Kidney capillary endothelial cell (primary cell): ENCODE results near the gene VCPKMT.
"Not testable (repeated sequence)": the region's sequence is repeated elsewhere in the genome, so short reads cannot be mapped to it uniquely, and the experiment has no call there.

ENCODE experiments used
- DNase-seq: peaks from one replicate; pipeline ENCODE4 v3.0.0-alpha.2; 2018; ENCODE audit warnings: low spot score

The VCPKMT gene

DNA sequence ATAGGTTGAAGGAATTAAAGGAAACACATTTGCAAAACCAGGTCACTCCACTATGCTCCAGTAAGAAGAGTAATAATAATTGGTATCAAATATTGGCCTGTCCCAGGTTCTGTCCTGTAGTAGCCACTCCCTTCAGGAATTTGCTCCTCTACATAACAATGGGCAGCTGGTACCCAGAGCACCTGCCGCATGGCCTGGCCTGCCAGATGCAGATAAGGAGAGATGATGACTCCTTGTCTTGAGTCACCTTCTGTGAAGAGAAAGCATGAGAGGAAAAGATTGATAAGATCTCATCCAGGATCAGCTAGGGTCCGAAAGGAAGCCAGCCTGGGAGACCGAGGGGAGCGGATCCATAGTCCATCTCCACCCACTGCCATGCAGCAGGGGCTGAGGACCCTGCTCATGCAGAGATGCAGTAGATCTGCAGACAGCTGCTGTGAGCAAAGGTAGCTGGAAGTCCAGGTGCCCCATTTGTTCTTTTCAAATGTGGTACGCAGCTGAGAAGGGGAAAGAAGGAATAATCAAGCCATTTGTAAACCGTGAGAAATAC is 24.3 kb downstream of the VCPKMT start:
- DNase-seq, result no peak

DNA sequence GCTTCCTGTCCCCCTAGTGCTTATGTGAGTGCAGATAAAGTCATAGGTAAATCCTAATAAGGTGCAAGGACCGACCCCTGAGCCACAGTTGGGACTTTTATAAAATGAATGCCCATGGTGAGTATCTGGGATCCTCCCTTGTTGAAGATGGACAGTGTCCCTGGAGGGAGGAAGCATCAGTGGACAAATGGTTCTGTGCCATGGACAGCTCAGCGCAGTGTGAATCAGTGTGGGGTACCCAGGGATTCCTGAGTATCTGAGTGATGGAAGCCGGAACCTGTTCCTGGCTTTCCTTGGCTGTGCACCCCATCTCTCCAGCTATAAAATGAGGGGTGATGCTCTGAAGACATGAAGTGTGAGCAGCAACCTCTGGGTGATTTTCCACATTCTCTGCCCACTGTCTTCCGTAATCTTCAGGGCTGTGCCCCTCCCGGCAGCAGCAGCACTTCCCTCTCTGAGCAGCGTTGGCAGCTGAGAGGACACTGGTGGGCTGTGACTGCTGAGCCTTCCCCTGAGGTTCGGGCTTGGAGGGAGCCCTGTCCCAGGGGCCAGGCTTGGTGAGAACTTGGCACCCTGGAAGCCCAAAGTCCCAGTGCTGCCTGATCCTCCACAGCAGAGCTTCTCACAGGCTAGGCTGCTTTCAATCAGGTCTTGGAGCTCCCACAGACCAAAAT is 25.0 kb downstream of the VCPKMT start:
- DNase-seq, result no peak

DNA sequence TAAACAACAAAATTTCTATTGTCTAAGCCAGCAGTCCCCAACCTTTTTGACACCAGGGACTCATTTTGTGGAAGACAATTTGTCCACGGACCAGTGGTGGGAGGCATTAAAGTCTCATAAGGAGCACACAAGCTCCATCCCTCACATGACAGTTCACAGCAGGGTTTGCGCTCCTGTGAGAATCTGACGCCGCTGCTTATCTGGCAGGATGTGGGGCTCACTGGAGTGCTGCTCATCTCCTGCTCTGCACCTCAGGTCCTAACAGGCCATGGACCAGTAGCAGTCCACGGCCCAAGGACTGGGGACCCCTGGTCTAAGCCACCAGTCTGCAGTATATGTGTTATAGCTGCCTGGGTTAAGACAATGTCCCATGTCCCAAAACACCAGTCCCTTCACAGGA is 27.2 kb downstream of the VCPKMT start:
- no peak for DNase-seq

DNA sequence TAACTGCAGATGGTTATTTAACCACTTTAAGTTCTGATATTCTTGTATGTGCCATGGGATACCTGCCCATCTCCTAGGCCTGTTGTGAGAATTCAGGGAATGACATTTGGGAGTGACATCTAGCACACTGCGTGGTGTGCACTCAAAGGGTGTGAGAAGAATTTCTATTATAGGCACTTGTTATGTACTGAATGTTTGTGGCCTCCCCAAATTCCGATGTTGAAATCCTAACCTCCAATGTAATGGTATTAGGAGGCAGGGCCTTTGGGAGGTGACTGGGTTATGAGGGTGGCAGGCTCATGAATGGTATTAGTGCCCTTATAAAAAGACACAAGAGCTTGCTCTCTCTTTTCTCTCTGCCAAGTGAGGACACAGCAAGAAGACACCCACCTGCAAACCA is 27.6 kb downstream of the VCPKMT start:
- no peak for DNase-seq

DNA sequence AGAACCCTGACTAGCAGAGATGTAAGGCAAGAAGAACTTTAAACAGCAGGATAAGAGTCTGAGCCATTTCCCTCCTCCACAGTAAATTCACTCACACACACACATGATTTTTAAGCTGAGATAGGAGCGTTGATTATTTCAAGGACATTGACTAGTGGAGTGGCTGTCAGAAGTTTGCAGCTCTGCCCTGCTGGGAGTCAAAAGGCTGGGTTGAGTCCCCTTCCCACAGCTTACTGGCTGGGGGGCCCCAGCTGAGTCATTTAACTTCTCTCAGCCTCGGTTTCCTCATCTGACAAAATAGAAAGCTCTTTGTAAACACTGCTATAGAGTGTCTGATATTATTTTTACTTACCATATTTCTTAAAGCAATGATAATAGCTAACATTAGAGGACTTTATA is 28.3 kb downstream of the VCPKMT start:
- DNase-seq, result no peak

DNA sequence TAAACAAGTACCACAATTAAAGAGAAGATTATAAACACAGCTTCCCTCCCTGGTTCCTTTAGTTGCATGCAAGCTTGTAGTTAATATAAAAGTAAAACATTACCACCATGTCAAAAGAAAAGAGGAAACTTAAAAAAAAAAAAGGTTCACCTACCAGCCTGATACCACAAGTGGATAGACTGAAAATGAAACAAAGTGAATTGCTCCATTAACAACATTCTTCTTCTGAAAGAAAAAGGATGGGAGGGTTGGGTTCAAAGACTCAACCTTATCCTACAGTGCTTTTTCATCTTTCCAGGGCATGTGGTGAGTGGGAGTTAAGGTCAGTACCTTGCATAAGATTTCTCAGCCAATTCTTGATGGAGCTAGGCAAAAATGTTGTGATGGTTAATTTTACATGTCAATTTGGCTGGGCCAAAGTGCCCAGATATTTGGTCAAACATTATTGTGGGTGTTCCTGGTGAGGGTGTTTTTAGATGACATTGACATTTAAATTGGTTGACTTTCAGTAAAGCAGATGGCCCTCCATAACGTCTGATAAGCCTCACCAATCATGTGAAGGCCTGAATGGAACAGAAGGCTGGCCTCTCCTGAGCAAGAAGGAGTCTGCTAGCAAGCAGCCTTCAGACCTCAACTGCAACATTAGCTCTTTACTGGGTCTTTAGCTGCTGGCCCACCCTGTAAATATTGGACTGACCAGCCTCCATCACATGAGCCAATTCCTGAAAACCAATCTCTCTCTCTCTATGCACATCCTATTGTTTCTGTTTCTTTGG is 28.8 kb downstream of the VCPKMT start:
- DNase-seq, result no peak

DNA sequence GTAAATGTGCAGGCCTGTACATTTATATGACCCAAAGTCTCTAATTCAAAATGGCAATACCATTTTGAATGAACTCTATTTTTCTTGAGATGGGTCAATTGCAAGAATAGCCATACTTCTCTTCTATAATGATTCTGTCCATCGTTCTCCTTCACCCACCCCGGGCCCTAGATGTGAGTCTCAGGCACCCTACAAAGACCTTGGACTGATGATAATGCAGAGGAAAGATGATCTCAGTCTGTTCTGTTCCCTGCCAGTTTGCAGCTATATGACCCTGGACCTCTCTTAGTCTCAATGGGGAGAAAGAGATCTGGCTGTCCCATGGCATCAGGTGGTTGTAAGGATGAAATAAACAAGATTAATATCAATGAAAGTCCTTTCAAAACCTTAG is 30.1 kb downstream of the VCPKMT start:
- no peak for DNase-seq

DNA sequence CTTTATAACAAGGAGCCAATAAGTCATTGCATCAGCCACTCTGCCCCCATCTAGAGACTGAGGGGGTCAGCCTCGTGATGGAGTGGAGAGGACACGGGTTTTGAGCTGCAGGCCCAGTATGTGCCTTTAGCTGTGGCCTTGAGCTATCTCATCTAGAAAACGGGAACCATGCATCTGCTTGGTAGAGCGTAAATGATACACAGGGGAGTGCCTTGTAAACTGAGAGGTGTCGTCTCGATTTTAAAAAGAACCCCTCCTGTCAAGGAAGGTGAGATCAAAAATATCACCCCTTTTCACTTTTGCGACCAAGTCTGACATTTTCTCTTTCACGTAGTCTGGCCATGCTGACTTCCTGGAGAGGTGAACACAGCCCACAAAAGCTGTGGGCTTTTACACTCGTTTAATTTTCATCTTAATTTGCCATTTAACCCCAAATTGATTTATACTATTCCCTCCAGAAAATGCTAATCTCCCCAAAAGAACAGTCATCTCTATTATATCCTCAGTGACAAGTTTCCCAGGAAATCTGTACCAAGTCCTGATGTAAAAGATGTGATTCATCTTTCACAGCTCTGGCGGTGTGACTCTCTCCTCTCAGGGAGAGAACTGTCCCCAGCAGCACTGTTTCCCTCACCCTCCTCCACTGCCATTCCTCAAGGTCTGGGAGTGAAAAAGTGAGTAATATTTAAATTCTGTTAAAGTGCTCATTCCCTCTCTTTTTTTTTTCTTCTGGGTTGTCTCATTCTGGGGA is 30.6 kb downstream of the VCPKMT start:
- peak; percentile 28 for DNase-seq

DNA sequence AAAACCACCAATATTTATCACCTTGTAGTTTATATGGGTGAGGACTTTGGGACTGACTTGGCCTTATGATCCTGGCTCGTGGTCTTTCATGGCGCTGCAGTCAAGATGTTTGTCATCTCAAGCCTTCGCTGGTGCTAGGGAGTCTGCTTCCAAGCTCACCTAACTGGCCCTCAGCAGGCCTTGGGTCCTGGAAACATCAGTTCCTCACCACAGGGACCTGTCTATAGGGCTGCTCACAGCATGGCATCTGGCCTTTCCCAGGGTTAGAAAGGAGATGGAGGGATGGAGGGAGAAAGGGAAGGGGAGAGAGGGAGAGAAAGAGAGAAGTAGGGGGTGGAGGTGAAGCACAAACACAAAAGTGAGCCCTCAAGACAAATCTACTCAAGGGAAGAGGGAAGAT is 31.7 kb downstream of the VCPKMT start:
- DNase-seq, result no peak

DNA sequence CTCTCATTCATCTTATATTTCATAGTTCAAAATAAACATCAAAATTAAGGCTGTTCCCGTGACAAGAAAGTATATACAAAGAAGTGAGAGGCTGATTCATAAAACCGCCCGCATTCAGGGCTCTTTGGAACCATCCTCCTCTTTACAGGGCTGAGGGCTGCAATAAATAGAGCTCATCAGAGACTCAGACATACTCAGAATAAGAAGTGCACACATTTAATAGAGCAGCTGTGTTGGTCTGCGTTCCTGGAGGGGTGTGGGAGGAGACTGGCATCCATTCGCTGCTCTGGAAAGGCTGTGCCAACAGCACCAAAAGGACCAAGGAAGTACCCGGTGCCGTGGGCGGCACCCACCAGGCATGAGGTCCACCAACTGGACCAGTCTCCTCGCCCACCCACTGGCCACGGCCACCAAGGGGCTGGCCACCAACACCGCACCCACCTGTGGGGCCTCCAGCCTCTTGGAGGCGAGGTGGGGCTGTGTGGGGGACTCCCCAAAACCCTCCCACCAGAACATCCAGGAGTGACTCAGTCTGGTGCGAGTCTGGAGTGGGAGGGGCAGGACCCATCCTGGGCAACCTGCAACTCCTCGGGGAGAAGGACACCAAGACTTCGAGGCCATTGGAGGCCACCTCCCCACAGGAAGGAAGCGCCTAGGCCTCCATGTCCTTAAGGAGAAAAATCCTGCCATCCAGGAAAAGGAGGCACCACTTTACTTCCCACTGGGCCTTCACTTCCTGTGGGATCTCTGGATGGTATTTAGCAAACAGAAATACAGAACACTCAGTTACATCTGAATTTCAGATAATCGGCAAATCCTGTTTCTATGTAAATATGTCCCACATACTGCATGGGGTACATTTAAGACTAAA is 32.7 kb downstream of the VCPKMT start:
- no peak for DNase-seq

DNA sequence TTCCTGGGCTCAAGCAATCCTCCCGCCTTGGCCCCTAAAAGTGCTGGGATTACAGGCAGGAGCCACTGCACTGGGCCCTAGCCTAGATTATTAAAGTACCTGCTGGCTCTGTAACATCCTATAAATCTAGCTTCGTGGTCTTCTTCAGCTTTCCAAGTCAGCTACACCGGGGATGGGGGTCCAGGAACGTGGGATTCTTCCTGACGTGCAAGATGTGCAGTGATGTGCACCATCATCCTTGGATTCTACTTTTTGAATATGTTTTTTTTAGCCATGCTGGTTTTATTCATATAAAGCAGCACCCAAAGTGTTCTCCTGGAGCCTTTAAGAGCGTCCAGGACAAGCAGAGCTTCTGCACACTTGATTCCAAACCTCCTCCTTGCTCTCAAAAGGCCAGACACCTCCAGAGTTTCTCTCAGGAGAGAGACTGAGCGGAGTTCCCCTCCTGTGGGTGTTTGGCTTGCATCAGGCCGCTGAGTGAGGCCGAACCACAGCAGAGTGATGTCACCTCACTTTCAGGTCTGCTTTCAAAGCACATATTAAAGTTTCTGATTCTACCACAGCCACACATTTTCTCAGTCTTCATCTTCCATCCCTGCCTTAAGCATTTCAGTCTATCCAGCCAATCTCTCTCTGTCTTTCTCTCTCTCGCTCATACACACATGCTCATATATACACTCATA is 33.4 kb downstream of the VCPKMT start:
- DNase-seq, result no peak

DNA sequence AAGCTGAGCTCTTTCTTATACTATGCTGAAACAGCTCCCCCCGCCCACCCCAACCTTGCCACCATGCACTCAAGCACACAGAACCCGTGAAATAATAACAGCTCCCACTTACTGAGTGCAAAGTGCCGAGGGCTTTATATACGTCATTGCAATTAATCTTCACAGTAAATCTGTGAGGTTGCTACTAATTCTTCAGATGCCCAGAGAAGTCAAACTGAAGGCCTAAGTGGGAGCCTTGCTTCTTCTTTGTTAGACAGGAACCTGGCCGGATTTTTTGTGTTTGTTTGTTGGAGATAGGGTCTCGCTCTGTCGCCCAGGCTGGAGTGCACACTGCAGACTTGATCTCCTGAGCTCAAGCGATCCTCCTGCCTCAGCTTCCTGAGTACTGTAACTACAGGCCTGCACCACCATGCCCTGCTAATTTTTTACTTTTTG is 34.0 kb downstream of the VCPKMT start:
- DNase-seq, result no peak

DNA sequence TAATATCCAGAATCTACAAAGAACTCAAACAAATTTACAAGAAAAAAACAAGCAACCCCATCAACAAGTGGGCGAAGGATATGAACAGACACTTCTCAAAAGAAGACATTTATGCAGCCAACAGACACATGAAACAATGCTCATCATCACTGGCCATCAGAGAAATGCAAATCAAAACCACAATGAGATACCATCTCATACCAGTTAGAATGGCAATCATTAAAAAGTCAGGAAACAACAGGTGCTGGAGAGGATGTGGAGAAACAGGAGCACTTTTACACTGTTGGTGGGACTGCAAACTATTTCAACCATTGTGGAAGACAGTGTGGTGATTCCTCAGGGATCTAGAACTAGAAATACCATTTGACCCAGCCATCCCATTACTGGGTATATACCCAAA is 37.3 kb downstream of the VCPKMT start:
- not testable (repeated sequence) for DNase-seq

DNA sequence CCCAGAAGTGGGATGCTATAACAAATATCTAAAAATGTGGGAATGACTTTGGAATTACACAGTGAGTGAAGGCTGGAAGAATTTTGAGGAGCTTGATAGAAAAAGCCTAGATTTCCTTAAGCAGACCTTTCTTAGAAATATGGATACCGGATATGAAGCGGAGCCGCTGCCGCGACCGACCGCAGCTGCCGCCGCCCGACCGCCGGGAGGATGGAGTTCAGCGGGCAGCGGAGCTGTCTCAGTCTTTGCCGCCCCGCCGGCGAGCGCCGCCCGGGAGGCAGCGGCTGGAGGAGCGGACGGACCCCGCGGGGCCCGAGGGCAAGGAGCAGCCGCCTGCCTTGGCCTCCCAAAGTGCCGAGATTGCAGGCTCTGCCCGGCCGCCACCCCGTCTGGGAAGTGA is 42.7 kb downstream of the VCPKMT start:
- not testable (repeated sequence) for DNase-seq

DNA sequence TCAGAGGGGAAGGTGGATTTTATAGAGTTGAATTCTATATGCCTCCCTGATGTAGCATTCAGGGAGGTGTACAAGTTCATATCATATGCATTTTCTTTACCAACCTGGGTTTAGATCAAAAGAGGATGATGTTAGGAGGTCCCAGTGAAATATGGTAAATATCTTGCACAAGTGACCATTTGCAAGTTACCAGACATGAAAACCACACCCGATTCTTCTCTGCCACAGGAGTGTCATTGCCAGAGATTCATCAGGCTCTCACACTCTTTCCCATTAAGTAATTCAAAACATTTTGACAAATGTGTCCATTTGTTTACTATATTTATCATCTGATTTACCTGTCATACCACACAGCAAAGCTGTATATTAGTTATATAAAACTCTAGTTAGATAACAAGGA is 44.0 kb downstream of the VCPKMT start:
- no peak for DNase-seq

DNA sequence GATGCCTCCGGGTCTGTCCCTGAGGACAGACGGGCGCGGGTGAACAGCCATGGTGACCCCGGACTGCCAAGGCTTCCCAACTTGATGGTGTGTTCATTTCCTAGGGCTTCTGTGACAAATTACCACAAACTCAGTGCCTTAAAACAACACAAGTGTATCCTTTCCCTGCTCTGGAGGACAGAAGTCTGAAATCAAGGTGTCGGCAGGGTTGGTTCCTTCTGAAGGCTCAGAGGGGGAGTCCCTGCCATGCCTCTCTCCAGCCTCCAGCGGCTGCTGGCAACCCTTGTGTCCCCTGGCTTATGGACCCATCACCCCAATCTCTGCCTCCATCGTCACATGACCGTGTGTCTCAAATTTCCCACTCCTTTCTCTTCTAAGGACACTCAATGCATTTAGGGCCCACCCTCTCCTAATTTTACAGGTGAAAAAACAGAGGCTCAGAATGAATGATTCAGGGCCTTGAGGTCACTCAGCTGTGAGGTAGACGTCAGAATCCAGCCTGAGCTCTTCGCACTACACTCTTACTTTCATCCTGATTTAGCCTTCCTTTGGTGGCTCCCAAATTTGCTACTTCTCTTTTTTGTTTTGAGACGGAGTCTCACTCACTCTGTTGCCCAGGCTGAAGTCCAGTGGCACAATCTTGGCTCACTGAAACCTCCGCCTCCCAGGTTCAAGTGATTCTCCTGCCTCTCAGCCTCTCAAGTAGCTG is 45.4 kb downstream of the VCPKMT start:
- no peak for DNase-seq

DNA sequence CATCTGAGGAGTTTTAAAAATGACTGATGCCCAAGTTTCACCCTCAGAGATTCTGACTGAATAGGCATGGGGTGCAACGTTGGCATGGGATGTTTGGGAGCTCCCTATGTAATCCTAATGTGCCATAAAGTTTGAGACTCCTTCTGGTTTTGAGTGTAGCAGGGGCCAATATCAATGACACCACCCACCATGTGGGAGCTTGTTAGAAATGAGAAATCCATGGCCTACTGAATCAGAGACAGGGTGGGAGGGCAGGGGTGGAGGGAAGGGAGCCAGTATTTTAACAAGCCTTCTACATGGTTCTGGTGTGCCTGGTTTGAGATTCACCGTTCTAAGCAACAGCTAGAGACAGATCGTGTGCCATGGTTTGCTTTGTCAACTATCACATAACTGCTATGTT is 46.1 kb downstream of the VCPKMT start:
- DNase-seq, result no peak

DNA sequence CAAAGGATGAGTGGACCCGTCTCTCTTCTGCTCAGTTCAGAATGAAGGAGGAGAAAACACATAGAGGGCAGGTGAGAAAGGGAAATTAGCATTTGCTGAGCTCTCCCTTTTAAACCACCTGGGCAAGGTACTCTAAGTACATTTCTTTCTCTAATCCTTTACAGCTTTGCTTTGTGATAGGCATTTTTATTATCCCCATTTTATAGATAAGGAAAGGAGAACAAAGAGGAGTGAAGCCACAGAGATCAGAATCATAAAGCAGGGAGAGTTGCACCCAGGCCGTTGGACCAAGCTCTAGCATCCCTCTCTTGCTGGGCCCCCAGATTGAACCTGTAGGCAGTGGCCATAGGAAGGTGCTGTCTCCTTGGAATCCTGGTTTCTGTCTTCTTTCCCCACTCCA is 47.0 kb downstream of the VCPKMT start:
- no peak for DNase-seq

DNA sequence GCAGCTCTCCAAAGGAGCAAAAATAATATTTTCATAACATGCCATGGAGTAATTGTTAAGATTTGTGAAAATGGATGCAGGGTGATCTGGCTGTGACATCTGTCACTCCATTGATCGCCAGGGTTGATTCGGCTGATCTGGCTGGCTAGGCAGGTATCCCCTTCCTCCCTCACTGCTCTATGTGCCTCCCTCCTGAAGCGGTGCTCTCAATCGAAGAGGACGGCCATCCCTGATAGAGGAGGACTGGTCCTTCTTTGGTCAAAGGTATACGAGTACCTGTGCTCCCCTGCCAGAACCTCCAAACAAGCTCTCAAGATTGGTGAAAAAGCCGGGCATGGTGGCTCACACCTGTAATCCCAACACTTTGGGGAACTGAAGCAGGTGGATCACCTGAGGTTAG is 47.9 kb downstream of the VCPKMT start:
- DNase-seq, result no peak

DNA sequence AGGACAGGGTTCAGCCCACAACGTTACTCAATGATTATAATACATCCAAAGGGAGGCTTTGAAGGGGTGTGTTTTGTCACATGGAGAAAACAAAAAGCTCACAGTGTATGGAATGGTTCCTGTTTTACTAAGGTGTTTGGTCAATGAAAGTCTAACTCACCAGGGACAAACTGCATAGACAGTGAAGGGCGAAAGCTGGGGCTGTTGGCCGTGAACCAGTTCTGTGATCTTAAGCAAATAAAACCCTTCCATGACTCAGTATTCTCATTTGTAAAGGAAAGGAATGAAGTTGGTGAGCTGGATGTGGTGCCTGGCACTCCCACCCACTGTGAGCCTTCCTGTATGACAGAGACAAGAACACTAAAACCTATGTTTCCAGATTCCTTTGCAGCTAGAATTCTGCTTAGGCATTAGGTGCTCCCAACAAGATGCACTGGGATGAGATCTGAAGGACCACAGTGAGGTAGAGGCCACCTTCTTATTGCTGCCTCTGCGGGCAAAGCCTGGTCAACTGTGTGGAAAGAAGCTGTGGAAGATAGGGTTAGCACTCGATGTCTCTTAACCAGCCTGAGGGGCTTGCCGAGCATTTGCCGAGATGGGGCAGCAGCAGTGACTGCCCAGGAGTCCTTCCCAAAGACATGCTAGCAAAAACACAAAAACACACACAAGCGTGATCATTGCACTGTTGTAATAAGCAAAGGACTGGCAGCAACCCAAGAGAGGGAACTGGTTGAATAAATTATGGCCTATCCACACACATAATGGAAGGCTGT is 48.5 kb downstream of the VCPKMT start:
- no peak for DNase-seq
